ENCODE data around the gene SLC4A5.

DNA sequence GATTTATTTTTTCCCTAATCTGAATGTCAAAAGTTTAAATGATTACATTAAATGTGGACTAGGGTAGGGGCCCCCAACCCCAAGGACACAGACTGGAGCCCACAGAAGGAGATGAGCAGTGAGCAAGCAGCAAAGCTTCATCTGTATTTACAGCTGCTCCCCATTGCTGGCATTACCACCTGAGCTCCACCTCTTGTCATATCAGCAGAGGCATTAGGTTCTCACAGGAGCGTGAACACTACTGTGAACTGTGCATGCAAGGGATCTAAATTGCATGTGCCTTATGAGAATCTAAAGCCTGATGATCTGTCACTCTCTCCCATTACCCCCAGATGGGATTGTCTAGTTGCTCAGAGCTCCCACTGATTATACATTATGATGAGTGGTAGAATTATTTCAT is 168.3 kb downstream of the SLC4A5 start:
- TF ChIP-seq, protein P1, sequence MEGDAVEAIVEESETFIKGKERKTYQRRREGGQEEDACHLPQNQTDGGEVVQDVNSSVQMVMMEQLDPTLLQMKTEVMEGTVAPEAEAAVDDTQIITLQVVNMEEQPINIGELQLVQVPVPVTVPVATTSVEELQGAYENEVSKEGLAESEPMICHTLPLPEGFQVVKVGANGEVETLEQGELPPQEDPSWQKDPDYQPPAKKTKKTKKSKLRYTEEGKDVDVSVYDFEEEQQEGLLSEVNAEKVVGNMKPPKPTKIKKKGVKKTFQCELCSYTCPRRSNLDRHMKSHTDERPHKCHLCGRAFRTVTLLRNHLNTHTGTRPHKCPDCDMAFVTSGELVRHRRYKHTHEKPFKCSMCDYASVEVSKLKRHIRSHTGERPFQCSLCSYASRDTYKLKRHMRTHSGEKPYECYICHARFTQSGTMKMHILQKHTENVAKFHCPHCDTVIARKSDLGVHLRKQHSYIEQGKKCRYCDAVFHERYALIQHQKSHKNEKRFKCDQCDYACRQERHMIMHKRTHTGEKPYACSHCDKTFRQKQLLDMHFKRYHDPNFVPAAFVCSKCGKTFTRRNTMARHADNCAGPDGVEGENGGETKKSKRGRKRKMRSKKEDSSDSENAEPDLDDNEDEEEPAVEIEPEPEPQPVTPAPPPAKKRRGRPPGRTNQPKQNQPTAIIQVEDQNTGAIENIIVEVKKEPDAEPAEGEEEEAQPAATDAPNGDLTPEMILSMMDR (IDR thresholded peaks at IDR 0.05) = no peak
- TF ChIP-seq, protein P2, sequence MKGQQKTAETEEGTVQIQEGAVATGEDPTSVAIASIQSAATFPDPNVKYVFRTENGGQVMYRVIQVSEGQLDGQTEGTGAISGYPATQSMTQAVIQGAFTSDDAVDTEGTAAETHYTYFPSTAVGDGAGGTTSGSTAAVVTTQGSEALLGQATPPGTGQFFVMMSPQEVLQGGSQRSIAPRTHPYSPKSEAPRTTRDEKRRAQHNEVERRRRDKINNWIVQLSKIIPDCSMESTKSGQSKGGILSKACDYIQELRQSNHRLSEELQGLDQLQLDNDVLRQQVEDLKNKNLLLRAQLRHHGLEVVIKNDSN (CRISPR knock-in tag; IDR thresholded peaks at IDR 0.05) = no peak
- TF ChIP-seq, protein P3, sequence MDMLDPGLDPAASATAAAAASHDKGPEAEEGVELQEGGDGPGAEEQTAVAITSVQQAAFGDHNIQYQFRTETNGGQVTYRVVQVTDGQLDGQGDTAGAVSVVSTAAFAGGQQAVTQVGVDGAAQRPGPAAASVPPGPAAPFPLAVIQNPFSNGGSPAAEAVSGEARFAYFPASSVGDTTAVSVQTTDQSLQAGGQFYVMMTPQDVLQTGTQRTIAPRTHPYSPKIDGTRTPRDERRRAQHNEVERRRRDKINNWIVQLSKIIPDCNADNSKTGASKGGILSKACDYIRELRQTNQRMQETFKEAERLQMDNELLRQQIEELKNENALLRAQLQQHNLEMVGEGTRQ (CRISPR knock-in tag; IDR thresholded peaks at IDR 0.05) = no peak
- TF ChIP-seq E2F5 (CRISPR knock-in tag; IDR thresholded peaks at IDR 0.05) (no peak), FOXJ3 (CRISPR knock-in tag; IDR thresholded peaks at IDR 0.05; ENCODE audit: borderline replicate concordance) (no peak)
